WI38 (cell line): Measurements from ENCODE around the gene PLK2.

Source experiments
- H3K4me3 ChIP-seq: 2 replicates; pipeline ENCODE4 v1.5.1; 2011; ENCODE audit warnings: low read depth, mild to moderate bottlenecking, control low read depth, low read length
- TF ChIP-seq, protein P1 (sequence below): IDR thresholded peaks from 2 replicates; pipeline ENCODE4 v1.5.1; 2012; ENCODE audit warnings: low read depth, mild to moderate bottlenecking, control low read depth, low read length

The PLK2 gene

GRCh38 chr5:58431832-58432231 is 28.1 kb downstream of the PLK2 start:
- TF ChIP-seq, protein P1, sequence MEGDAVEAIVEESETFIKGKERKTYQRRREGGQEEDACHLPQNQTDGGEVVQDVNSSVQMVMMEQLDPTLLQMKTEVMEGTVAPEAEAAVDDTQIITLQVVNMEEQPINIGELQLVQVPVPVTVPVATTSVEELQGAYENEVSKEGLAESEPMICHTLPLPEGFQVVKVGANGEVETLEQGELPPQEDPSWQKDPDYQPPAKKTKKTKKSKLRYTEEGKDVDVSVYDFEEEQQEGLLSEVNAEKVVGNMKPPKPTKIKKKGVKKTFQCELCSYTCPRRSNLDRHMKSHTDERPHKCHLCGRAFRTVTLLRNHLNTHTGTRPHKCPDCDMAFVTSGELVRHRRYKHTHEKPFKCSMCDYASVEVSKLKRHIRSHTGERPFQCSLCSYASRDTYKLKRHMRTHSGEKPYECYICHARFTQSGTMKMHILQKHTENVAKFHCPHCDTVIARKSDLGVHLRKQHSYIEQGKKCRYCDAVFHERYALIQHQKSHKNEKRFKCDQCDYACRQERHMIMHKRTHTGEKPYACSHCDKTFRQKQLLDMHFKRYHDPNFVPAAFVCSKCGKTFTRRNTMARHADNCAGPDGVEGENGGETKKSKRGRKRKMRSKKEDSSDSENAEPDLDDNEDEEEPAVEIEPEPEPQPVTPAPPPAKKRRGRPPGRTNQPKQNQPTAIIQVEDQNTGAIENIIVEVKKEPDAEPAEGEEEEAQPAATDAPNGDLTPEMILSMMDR, result no peak
- H3K4me3 ChIP-seq, result no peak overlapping the region

- TF ChIP-seq, protein P1, result no peak
- H3K4me3 ChIP-seq, result no peak overlapping the region
These were observed 47.0 kb downstream of the PLK2 start for GRCh38 chr5:58412932-58413331.

- H3K4me3 ChIP-seq, result no peak overlapping the region
- TF ChIP-seq, protein P1, result no peak
These were observed 47.8 kb downstream of the PLK2 start for GRCh38 chr5:58412081-58412480.

DNA sequence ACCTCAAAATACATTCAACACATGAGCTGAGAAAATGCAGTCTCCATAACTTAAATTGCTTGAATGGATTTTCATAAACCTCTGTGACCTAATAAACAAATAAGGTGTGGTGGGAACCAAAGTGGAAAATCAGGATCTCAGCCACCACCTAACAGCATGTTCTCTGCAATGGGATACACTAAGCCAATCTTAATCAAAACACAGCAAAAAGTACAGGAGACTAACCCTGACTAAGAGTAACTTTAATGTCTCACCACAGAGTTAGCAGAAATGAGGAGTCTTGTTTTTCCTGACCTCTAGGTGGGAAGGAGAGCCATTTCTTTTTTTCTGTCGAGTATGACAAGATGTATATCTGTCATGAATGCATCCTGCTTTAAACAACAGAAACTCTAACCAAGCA is 48.5 kb downstream of the PLK2 start:
- H3K4me3 ChIP-seq, result no peak overlapping the region
- TF ChIP-seq, protein P1, result no peak

- no peak overlapping the region for H3K4me3 ChIP-seq
- TF ChIP-seq, protein P1, result no peak
These were observed 49.4 kb downstream of the PLK2 start for GRCh38 chr5:58410441-58410840.

GRCh38 chr5:58407042-58407719 is 52.7 kb downstream of the PLK2 start:
- H3K4me3 ChIP-seq, result no peak overlapping the region
- TF ChIP-seq, protein P1, result no peak

GRCh38 chr5:58406394-58406793 is 53.5 kb downstream of the PLK2 start:
- H3K4me3 ChIP-seq, result no peak overlapping the region
- TF ChIP-seq, protein P1, result no peak
